Measurements from ENCODE around the gene WSCD1.

Gene WSCD1

DNA sequence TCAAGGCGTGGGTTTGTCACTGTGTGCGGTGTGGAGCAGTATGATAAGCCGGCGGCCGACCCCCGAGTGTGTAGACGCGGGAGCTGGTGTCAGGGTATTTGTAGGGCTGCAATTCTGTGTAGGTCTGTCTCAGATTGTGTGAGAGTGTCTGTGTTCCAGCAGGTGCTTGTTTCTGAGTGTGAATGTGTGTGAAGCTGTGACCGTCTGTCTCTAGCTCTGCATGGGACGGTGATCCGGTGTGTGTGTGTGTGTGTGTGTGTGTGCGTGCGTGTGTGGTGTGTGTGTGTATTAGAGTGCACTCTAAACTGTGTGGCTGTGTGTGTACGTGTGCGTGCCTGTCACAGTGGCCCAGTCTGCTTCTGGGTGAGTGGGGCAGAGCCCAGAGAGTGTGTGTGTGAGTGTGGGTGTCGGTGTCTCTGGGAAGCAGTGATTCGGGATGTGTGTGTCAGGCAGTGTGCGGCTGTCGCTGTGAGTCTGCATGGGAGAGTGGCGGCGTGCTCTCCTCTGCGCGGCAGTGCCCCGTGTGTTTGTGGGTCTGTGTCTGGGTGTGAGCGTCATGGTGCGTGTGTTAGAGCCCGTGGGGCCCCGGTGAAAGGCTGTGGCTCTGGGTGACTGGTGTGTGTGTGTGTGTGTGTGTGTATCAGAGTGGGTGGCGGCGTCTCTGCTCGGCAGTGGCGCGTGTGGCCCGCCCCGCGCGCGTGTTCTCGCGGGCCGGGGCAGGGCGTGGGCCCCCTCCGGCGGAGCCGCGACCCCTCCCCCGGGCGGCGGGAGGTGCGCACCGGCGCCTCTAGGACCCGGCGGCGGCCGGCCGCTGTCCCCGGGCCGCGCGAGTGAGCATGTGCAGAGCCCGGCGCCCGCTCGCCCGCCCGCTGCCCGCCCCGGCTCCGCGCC, at the start of gene WSCD1:
Gene WSCD1, plus strand, starts transcription at position 841 of the 891 bp plus-strand sequence. CDS start 10,280 bp downstream, outside the sequence.
- no peak for DNase-seq (ENCODE audit: low read depth)

DNA sequence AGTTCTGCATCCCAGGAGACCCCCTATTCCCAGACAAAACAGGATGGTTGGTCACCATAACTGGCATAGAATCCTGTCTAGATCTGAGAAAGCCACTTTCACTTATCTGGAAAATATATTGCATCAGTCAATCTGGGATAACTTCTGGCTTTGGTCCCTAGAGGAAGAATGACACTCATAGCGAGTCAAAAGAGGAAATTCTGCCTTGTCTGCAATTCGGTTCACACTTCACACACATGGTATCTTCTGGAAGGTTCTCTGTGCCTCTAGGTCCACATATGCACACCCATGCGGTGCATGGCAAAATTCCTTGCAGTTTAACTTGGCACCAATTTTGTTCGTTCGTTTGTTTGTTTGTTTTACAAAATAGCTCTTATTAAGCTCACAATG, 49.2 kb upstream of the WSCD1 start:
- DNase-seq (ENCODE audit: low read depth): no peak

DNA sequence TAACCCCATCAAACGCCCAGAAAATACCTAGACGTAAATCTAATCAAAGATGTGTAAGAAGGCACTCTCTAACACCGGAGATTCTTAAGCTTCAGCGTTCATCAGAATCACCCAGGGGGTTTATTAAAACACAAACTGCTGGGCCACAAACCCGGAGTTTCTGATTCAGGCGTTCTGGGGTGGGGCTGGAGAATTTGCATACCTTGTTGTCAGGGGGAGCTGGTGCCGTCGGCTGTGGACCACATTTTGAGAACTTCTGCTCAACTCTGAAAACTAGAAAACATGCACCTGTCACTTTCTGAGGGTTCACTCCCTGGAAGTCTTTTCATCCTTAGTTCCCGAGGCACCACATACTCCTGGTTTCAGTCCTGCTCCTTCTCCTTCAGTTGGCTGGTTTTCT, 48.6 kb upstream of the WSCD1 start:
- DNase-seq (ENCODE audit: low read depth): no peak

DNA sequence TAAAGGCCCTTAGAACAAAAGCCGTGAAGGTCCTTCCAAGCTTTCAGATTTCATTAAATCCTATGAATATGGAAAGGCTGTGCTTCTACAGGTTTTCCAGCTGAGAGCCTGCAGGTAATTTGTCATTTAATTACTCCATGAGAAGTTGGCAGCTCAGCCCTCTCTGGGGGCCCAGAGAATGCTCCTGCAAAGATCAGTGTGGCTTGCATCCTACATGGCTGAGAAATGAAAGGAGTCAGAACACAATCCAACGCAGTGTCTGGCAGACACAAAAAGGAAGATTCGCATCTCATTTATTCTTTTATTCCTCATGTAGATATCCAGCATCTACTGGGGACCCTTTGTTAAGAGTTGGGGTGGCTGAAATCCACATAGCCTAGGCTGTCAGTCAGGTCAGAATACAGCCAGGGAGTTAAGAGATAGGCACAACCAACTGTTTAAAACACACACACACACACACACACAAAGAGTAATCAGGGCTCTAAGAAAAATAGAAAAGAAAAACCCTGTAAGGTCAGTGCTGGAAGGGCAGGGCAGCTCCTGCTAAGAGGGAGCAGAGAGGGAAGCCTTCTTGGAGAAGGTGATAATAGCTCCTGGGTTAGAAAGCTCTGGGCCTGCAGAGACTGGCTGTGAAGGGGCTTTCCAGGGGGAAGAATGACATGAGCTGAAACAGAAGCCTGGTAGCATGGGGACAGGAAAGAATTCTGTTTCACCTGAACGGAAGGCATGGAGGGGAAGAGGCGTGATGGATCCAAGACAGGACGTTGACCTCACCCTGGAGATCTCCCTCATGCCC, 46.9 kb upstream of the WSCD1 start:
- no peak for DNase-seq (ENCODE audit: low read depth)

DNA sequence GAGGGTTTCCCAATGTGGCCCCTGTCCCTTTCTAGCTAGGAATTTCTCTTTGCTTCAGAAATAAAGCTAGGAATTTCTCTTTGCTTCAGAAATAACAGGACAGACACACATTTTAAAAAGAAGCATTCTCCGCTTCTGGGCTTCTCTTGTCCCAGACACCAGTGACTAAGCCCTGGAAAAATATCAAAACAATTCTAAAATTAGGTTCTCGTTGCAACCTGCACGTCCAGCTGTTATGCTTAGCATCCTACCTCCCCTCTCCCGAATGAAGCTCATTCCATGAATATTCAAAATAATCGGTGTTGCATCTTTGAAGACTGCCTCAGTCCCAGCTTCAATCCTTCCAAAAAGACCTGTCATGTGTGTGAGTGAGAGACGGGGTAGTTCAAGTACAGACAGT, 45.6 kb upstream of the WSCD1 start:
- no peak for DNase-seq (ENCODE audit: low read depth)

DNA sequence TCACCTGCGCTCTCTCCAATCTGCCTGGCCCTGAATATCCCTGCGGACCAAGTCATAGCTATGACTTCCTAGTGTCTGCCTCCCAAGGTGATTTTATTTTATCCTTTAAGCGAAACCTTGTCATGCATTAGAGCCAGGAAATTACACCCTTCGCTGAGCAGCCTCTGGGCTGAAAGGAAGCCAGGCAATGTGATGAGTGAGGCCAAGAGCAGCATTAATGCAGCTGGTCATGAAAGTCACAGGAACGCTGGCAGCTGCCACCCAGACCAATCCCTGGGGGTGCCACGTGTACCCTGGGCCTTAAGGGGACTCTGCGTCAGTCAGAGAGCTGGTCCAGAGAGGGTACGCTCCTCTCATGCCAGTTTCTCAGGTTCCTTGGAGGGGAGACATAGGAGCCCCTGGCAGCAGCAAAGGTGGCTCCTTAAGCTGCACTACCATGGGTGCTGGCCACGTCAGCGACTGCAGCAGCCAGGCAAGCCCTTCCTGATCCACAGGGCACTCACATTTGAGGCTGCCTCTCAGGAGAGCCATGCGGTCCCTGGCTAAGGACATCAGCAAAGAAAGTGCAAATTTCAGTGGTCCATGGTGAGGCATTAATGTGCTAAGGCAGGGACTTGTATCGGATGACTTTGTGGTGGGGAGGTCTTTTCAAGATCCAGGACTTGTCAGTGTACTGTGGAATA, 42.7 kb upstream of the WSCD1 start:
- DNase-seq (ENCODE audit: low read depth): no peak

DNA sequence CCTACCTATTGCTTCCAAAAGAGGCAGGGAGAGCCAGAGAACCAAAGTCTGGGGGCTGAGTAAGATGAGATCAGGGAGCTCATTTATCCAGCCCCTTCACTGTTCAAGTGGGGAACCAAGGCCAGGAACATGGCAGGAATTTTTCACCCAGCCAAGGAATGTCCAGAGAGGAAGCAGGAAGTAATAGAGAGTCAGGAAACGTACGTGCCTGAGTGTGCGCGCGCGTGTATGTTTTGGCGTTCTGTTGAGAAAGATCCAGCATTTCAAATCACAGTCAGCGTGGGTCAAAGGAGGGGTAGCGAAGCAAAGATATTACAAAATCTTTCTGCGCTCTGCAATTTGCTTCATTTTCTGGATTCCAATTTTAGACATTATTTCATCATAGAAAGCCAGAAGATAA, 41.9 kb upstream of the WSCD1 start:
- no peak for DNase-seq (ENCODE audit: low read depth)

DNA sequence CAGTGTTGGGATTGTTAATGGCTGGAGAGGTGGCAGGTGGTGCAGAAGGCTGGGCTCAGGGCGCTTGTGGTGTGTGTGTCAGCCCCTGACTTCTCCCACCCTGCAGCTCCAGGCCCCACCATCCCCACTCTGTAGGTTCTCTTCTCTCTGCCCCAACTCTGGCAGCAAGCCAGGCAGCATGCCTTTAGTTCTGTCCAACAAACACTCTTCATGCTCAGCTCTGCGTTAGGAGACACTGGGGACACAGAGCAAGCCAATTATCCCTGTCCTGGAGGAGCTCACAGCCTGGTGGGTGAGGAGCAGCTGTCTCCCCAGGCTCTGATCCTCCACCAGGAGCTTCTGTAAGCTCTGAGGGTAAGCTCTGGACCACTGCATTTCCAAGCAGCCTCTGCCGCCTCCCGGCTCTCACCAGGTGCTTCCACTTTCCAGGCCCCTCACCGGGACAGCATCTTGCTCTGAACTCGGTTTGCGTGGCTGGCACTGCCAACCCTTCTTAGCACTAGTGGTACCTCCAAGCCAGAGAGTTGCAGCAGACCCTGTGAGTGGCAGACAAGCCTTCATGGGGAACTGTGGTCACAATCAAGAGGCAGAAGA, 34.3 kb upstream of the WSCD1 start:
- DNase-seq (ENCODE audit: low read depth): no peak

DNA sequence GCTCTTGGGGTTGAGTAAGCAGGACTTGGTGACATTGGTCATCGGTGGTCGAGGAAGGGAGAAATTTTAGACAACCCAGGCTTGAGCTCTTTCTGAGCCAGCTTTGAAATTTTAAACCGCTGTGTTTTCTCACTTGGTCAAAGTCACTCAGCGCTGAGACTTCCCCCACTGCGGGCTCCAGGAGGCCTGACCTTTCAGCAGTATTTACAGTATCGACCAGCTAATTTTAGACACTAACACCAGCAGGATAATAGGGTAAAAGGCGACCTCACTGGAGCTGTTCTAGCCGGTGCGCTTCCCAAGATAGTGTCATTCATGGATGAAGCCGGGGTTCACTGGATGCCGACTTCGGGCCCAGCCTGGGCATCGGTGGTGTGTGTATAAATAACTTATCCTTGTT, 29.7 kb upstream of the WSCD1 start:
- DNase-seq (ENCODE audit: low read depth): no peak

DNA sequence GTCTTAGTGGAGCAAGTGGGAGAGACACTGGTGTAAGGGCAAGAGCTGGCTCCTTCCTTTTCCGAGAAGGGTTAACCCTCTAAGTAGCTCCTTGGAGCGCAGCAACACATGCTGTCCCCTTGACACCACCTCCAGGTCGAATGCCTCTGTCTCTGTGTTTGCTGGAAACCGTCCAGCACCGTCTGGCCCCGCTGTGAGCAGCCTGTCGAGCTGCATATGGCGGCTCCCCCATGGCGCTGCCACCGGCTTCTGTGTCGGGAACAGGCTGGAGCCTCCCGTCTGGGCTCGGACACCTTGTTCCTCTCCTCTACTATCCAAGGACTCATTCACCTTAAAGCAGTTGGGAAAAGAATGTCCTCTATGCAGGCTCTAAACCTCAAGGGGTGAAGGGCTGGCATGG, 28.9 kb upstream of the WSCD1 start:
- no peak for DNase-seq (ENCODE audit: low read depth)

DNA sequence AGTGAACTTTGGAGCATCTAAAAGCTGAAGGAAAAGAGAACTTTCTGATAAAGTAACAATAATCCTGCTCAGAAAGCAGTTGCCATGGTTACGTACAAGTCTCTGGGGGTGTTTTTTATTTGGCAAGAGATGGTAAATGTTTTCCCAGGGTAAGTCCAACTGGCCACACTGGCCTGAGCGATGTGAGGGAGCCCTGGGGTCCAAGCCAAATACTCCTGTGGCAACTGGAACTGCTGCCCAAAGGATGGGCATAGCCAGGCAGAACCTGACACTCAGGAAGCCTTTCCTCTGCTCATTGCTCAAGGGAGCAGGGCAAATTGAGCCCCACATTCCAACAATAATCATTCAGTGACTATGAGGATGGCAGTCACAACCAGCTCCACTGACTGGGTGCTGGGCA, 26.8 kb upstream of the WSCD1 start:
- DNase-seq (ENCODE audit: low read depth): no peak

DNA sequence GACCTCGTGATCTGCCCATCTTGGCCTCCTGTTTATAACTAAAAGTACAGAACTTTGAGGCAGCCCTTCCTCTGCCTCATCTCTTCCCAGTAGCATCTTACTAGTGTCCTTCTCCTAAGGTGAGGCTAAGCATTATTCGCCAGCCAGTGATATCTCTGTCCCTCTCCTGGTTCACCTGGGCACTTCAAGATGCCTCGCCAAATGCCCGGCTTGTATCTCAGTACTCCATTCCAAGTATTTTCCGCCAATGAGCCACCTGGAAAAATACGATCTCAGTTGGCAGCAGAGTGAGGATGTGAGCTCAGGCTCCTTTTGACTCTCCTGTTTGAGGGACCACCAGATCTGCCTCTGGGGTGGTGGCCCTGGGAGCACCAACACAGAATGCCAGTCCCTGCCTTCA, 25.9 kb upstream of the WSCD1 start:
- DNase-seq (ENCODE audit: low read depth): no peak

DNA sequence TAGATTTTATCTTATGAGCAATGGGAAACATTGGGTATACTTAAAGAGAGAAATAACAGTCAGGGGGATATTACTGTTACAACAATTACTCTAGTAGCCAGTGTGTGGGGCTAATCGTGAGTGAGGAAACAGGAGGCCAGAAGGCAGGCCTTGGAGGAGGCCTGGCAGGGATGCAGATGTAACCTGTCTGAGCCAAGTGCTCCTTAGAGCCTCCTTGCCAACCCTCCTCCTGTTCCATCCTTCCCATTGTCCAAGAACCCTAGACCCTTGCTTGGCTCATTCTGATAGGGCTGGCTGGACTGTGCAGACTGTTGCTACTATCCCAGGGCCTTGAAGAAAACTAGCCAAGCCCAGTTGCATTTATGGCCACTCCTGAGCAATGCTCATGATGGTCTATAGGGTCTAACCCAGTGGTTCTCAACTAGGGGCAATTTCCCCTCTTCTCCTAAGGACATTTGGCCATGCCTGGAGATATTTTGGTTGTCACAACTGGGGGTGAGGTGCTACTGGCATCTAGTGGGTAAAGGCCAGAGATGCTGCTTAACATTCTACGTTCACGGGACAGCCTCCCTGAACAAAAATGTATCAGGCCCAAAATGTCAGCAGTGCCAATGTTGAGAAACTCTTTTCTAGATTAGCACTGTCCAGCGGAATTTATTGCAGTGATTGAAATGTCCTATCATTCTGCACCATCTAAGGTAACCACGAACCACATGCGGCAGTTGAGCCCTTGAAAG, 24.4 kb upstream of the WSCD1 start:
- no peak for DNase-seq (ENCODE audit: low read depth)

DNA sequence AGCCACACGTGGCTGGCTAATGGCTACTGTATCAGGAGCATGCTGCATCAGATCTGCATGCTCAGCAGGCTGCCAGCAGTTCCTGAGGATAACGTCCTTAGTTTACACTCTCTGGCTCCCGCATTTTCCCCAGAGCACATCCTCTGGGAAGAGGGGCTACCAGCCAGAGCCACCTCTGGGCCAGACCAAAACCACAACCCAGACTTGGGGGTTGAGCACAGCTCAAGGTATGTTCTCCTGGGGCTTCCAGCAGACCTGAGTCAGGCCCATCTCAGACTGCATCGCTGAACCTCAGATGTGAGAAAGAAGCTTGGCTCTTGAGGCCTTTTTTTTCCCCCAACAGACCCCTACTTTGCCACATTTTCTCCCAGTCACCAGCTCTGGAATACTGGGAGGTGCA, 23.7 kb upstream of the WSCD1 start:
- DNase-seq (ENCODE audit: low read depth): no peak

DNA sequence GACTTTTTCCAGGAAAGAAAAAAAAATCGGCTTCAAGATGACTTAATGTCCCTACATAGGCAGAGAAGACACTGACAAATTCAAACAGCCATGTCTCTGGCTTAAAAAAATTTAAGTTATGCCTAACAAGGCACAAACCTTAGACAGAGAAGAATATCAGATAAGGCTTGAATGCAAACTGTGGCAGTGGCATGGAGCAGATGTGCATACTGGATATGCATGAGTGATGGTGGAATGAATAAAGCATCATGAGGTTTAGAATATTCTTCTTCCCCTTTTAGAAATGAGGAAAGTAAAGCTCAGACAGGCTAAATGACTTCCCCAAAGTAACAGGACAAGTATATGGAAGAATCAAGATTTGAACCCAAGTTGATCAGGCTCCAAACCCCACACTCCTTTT, 23.2 kb upstream of the WSCD1 start:
- no peak for DNase-seq (ENCODE audit: low read depth)

DNA sequence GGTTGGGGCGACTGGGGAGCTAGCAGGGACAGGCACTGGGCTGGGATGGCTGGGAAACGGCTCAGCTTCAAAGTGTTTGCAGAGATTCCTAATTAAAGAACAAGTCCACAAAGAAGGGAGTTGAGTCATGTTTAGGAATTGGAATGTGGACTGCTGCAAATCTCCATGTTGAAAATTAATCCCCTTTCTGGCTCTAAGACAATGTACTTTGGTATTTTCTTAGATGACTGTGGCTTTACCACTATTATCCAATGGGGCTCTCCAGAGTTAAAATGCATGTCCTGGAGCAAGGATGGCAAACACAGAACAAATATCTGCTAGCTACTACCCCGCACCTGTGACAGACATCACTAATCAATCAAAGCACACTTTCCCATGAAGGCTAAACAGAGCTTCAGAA, 22.2 kb upstream of the WSCD1 start:
- no peak for DNase-seq (ENCODE audit: low read depth)

DNA sequence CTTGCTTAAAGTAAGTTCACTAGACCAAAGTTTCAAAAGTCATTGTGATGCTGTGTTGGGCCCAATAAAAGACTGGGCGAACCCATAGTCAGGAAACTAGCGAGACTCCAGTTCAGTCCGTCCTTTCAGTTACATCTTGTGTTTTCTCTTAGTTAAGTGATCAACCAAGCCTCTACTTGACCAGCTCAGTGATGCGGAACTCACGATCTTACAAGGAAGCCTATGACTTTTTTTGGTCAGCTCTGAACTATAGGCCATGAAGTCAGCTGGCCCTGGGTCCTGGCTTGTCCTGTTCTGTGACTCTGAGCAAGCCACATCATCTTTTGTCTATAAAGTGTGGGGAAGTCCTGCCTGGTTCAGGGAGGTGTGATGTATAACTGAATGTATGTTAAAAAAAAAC, 21.7 kb upstream of the WSCD1 start:
- no peak for DNase-seq (ENCODE audit: low read depth)

DNA sequence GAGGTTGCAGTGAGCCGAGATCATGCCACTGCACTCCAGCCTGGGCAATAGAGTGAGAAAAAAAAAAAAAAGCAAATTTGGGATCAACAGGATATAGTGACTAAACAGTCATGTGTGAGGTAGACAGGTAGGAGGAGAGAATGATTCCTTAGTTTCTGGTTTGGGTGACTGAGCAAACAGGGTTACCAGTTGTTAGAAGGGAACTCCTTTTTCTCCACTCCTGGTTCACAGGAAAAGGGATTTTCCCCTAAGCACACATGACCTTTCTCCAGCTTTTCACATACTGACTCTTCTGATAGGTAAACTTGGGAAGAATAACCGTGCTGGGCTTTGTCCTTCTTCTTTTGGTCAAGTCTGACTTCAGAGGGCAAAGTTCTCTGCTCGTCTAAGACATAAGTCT, 17.3 kb upstream of the WSCD1 start:
- DNase-seq (ENCODE audit: low read depth): no peak

DNA sequence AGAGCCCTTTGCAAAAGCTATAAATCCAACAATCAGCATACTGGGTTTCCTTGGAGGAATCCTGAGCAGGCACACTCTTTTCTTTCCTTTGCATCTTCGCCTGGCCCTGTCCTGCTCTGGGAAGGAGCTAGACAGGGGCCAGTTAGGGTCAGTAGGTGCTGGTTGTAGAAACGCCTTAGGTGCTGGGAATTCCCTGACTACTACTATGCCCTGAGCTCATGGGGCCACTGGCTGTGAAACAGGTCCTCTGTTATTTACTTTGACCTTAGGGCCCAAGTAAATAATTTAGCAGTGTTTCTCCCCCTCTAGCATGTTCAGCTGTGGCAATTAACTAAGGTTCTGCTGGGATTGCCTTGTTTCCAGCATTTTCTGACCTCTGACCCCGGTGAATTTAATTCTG, 15.8 kb upstream of the WSCD1 start:
- no peak for DNase-seq (ENCODE audit: low read depth)

DNA sequence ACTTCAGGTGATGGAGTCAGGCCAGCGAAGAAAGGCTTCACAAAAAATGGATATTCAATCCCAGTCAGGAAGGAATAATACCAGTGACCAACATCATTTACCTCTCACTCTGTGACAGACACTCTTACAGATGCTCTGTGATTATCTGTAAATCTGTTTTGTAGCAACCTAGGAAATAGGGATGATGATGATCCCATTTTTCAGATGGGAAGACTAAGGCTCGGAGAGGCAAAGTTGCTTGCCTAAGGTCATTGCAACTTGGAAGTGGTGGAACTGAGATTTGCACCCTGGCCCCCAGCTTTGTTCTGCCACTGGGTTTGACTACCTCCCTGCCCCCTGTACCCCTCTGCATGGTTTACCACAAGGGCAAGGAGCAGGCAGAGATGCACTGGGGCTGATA, 14.1 kb upstream of the WSCD1 start:
- DNase-seq (ENCODE audit: low read depth): no peak

DNA sequence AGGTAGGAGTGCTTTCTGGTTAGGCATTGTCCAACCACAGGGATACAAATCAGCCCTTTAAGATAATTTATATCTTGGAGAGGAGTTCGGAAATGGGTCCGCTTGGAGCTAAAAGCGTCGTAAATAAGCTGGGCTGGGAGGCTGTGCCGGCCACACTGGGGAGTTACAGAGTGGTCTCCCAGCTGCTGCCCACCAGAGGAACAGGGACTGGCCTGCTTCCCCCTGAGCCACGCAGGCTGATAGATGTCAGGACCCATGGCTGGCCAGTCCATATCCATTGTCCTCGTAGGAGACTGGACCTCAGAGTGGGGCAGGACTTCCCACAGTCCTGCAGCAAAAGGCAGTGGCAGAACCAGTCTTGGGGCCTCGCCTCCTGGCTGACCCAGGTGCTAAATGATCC, 12.6 kb upstream of the WSCD1 start:
- no peak for DNase-seq (ENCODE audit: low read depth)

DNA sequence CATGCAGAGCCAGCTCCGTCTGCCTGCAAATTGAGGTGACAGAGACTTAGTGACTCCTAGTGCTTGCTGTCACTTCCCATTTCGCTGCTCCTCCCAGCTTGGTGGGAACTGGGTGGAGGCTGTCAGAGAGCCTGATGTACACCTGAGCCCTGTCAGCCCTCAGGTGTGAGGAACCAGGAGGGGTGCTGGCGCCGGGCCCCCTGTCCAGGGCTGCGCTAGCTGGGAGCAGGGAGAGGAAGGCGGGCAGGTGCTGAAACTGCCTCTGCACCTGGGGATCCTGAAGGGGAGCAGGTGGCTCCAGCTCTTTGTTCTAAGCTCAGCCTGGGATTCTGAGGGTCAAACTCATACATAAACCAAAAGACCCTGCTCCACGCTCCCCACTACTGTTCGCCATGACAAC, 10.8 kb upstream of the WSCD1 start:
- no peak for DNase-seq (ENCODE audit: low read depth)

Data from ELR (cell line).